K562 (cell line): ENCODE data around the gene PLAAT5. TPM values are rescaled to one million over a fixed set of nuclear protein-coding genes. Genes with fewer than 3 reads are reported as not detected.

Source experiments
- ESRRA ChIP-seq: fragments of 450-650 bp; IDR thresholded peaks from 2 replicates; pipeline ENCODE4 v1.6.1; 2014; ENCODE audit warnings: low read depth, mild to moderate bottlenecking, moderate library complexity, borderline replicate concordance
- FOXK1 ChIP-seq: sonication (generic); formaldehyde crosslinking; IDR thresholded peaks from 2 replicates; pipeline ENCODE4 v1.8.0; 2022; ENCODE audit warnings: missing genetic modification reagents, mild to moderate bottlenecking, borderline replicate concordance
- GABPA ChIP-seq: fragments of 200-800 bp; sonication (Bioruptor generic); conservative IDR thresholded peaks from 2 replicates; pipeline ENCODE4 v1.6.1; 2016; ENCODE audit warnings: low read depth, missing genetic modification characterization, missing compliant biosample characterization
- HDAC6 ChIP-seq: IDR thresholded peaks from 2 replicates; pipeline ENCODE4 v1.6.1; 2012; ENCODE audit warnings: low read depth, mild to moderate bottlenecking, control low read depth, inconsistent platforms, low read length, moderate library complexity
- HNRNPLL ChIP-seq: fragments of 200-400 bp; formaldehyde crosslinking; IDR thresholded peaks from 2 replicates; pipeline ENCODE4 v1.6.1; 2017; ENCODE audit warnings: low read length, low read depth, mild to moderate bottlenecking; ENCODE audit not compliant: poor library complexity, severe bottlenecking
- HSF4 ChIP-seq: fragments of 250-450 bp; sonication (Bioruptor Pico); IDR thresholded peaks from 2 replicates; pipeline ENCODE4 v2.1.2; 2022; ENCODE audit warnings: mild to moderate bottlenecking, moderate library complexity, borderline replicate concordance
- KAT7 ChIP-seq: sonication (generic); formaldehyde crosslinking; IDR thresholded peaks from 2 replicates; pipeline ENCODE4 v1.8.0; 2022; ENCODE audit warnings: missing genetic modification reagents, mild to moderate bottlenecking, borderline replicate concordance
- KLF13 ChIP-seq: fragments of 450-650 bp; IDR thresholded peaks from 2 replicates; pipeline ENCODE4 v1.6.1; 2016; ENCODE audit warnings: missing genetic modification characterization, low read depth, mild to moderate bottlenecking, missing compliant biosample characterization, moderate library complexity, borderline replicate concordance
- NFE2 ChIP-seq: IDR thresholded peaks from 2 replicates; pipeline ENCODE4 v1.6.1; 2014; ENCODE audit warnings: antibody characterized with exemption, low read depth
- NFYB ChIP-seq: IDR thresholded peaks from 2 replicates; pipeline ENCODE4 v1.6.1; 2011; ENCODE audit warnings: mild to moderate bottlenecking, moderate library complexity; ENCODE audit not compliant: insufficient read length; ENCODE audit errors: extremely low read depth
- PHF20 ChIP-seq: fragments of 450-650 bp; IDR thresholded peaks from 2 replicates; pipeline ENCODE4 v1.6.1; 2018; ENCODE audit not compliant: partially characterized antibody
- PHF21A ChIP-seq: fragments of 450-650 bp; IDR thresholded peaks from 2 replicates; pipeline ENCODE4 v1.6.1; 2017; ENCODE audit warnings: low read depth, borderline replicate concordance
- RBM34 ChIP-seq: fragments of 200-400 bp; formaldehyde crosslinking; IDR thresholded peaks from 2 replicates; pipeline ENCODE4 v1.6.1; 2018; ENCODE audit warnings: low read length, borderline replicate concordance; ENCODE audit not compliant: insufficient read depth
- TAF1 ChIP-seq: IDR thresholded peaks from 2 replicates; pipeline ENCODE4 v1.6.1; 2011; ENCODE audit warnings: mild to moderate bottlenecking, low read length, moderate library complexity; ENCODE audit not compliant: insufficient read depth, control insufficient read depth, severe bottlenecking; ENCODE audit errors: extremely low read depth
- ZFPM2 ChIP-seq: fragments of 250-450 bp; sonication (Bioruptor Pico); IDR thresholded peaks from 2 replicates; pipeline ENCODE4 v1.5.1; 2022; ENCODE audit warnings: mild to moderate bottlenecking
- ZKSCAN3 ChIP-seq: fragments of 250-450 bp; sonication (Bioruptor Pico); IDR thresholded peaks from 2 replicates; pipeline ENCODE4 v1.4.0; 2020
- ZNF436 ChIP-seq: fragments of 250-450, 450-650 bp; sonication (Bioruptor Pico); formaldehyde crosslinking; IDR thresholded peaks from 2 replicates; pipeline ENCODE4 v1.7.0; 2020; ENCODE audit warnings: mild to moderate bottlenecking
- ZNF444 ChIP-seq: fragments of 250-450 bp; sonication (Bioruptor Pico); IDR thresholded peaks from 2 replicates; pipeline ENCODE4 v1.4.0; 2020; ENCODE audit warnings: mild to moderate bottlenecking, moderate library complexity
- ZNF766 ChIP-seq: fragments of 200-800 bp; sonication (Bioruptor generic); conservative IDR thresholded peaks from 2 replicates; pipeline ENCODE4 v1.6.1; 2016; ENCODE audit warnings: missing genetic modification characterization, missing compliant biosample characterization
- polyA plus RNA-seq, 8 experiments: library from polyadenylated mRNA; depleted of rRNA in 4 of 8; stranded (reverse) in 5 of 8; unstranded in 3 of 8; fragments of >200 nt; fragmentation: Nextera tagmentation in 2 of 8; fragmentation: Illumina TruSeq in 1 of 8; extraction: Ambion mirVana in 2 of 8; extraction: Trizol in 1 of 8; gene quantifications; 2 replicates each; pipeline versions ENCODE4 v1.2.1 to v1.2.3, GENCODE V29; 2011 to 2014; ENCODE audit warnings: inconsistent platforms in 1 of 8, missing spikeins in 1 of 8
- total RNA-seq, 7 experiments: library from RNA; depleted of rRNA in 6 of 7; stranded (reverse); fragments of >200 nt in 6 of 7; fragmentation: Illumina TruSeq in 2 of 7; extraction: Trizol in 2 of 7; gene quantifications; 2 replicates each; pipeline versions ENCODE4 v1.2.1 to v1.2.3, GENCODE V29; 2011 to 2021; ENCODE audit warnings: low replicate concordance in 1 of 7
- TF ChIP-seq, protein P1 (sequence below): sonication (generic); formaldehyde crosslinking; IDR thresholded peaks from 2 replicates; pipeline ENCODE4 v1.8.0; 2022; ENCODE audit warnings: missing genetic modification reagents, mild to moderate bottlenecking, borderline replicate concordance
- TF ChIP-seq, protein P2 (sequence below): IDR thresholded peaks from 3 replicates; pipeline ENCODE4 v1.6.1; 2011; ENCODE audit warnings: borderline replicate concordance, mild to moderate bottlenecking, moderate library complexity; ENCODE audit not compliant: insufficient read length; ENCODE audit errors: extremely low read depth
- TF ChIP-seq, protein P3 (sequence below): conservative IDR thresholded peaks from 2 replicates; pipeline ENCODE4 v1.6.1; 2011; ENCODE audit warnings: low read depth, mild to moderate bottlenecking, low read length; ENCODE audit not compliant: control insufficient read depth

Gene PLAAT5
- total and polyA plus RNA-seq, 9 of the 15 experiments (the other 6 are each of a cell fraction or from before 2014, with no cell fraction given): not detected

DNA sequence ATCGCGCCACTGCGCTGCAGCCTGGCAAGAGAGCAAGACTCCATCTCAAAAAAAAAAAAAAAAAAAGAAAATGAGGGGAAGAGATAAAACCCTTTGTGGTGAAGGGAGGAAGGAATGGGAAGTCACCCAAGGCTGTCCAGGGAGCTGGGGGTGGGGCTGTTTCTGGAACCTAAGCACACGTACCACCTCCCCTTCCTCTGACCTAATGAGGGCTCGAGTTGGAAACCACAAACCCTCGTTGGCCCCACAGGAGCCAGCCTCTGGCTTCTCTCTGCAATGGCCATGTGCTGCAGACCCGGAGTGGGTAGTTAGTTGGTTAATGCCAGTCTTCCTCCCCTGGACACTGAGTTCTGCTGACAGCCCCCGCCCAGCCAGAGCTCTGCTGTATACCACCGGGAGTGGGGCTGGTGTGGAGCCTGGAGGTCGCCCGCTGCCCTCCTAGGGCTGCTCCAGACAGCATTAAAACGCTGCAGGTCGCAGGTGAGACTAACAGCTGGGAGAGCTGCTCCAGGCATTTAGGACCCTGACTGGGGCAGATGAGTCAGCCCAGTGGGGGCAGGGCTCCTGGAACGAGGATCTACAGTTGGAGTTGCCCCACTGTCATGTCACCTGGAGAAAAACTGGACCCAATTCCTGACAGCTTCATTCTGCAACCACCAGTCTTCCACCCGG, 15.0 kb upstream of the PLAAT5 start, which contains the start of gene LGALS12 (continued):
- TF ChIP-seq, protein P1, sequence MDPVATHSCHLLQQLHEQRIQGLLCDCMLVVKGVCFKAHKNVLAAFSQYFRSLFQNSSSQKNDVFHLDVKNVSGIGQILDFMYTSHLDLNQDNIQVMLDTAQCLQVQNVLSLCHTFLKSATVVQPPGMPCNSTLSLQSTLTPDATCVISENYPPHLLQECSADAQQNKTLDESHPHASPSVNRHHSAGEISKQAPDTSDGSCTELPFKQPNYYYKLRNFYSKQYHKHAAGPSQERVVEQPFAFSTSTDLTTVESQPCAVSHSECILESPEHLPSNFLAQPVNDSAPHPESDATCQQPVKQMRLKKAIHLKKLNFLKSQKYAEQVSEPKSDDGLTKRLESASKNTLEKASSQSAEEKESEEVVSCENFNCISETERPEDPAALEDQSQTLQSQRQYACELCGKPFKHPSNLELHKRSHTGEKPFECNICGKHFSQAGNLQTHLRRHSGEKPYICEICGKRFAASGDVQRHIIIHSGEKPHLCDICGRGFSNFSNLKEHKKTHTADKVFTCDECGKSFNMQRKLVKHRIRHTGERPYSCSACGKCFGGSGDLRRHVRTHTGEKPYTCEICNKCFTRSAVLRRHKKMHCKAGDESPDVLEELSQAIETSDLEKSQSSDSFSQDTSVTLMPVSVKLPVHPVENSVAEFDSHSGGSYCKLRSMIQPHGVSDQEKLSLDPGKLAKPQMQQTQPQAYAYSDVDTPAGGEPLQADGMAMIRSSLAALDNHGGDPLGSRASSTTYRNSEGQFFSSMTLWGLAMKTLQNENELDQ: 0 out of 2 replicates have a peak, but pooled peaks have one; percentile 69
- TF ChIP-seq ZFPM2: no peak
- peak; percentile 17 for TF ChIP-seq TAF1
- no peak for TF ChIP-seq PHF20
- no peak for TF ChIP-seq HNRNPLL
- TF ChIP-seq KLF13 (tag): no peak
- no peak for TF ChIP-seq NFYB
- no peak for TF ChIP-seq PHF21A
- TF ChIP-seq, protein P2, sequence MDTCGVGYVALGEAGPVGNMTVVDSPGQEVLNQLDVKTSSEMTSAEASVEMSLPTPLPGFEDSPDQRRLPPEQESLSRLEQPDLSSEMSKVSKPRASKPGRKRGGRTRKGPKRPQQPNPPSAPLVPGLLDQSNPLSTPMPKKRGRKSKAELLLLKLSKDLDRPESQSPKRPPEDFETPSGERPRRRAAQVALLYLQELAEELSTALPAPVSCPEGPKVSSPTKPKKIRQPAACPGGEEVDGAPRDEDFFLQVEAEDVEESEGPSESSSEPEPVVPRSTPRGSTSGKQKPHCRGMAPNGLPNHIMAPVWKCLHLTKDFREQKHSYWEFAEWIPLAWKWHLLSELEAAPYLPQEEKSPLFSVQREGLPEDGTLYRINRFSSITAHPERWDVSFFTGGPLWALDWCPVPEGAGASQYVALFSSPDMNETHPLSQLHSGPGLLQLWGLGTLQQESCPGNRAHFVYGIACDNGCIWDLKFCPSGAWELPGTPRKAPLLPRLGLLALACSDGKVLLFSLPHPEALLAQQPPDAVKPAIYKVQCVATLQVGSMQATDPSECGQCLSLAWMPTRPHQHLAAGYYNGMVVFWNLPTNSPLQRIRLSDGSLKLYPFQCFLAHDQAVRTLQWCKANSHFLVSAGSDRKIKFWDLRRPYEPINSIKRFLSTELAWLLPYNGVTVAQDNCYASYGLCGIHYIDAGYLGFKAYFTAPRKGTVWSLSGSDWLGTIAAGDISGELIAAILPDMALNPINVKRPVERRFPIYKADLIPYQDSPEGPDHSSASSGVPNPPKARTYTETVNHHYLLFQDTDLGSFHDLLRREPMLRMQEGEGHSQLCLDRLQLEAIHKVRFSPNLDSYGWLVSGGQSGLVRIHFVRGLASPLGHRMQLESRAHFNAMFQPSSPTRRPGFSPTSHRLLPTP: no peak
- no peak for TF ChIP-seq RBM34
- TF ChIP-seq, protein P3, sequence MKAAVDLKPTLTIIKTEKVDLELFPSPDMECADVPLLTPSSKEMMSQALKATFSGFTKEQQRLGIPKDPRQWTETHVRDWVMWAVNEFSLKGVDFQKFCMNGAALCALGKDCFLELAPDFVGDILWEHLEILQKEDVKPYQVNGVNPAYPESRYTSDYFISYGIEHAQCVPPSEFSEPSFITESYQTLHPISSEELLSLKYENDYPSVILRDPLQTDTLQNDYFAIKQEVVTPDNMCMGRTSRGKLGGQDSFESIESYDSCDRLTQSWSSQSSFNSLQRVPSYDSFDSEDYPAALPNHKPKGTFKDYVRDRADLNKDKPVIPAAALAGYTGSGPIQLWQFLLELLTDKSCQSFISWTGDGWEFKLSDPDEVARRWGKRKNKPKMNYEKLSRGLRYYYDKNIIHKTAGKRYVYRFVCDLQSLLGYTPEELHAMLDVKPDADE: no peak
- TF ChIP-seq ZNF766 (CRISPR knock-in tag): peak; percentile 81
- TF ChIP-seq ZKSCAN3 (CRISPR knock-in tag): no peak
- TF ChIP-seq ZNF436 (CRISPR knock-in tag): no peak
- no peak for TF ChIP-seq HSF4
- no peak for TF ChIP-seq ZNF444 (CRISPR knock-in tag)
- TF ChIP-seq FOXK1 (CRISPR knock-in tag): no peak
- TF ChIP-seq ESRRA: peak; percentile 74; the same call in 1 of the 2 replicates
- no peak for TF ChIP-seq KAT7 (CRISPR knock-in tag)
- 0 out of 2 replicates have a peak, but pooled peaks have one; percentile 4 for TF ChIP-seq NFE2
- TF ChIP-seq GABPA (tag): no peak
- TF ChIP-seq HDAC6: no peak
